PFSK-1 (cell line): Measurements from ENCODE around the gene FAM228B.

Source experiments
- POLR2AphosphoS5 ChIP-seq: IDR thresholded peaks from 2 replicates; pipeline ENCODE4 v1.6.1; 2012; ENCODE audit warnings: low read depth, mild to moderate bottlenecking, control low read depth, low read length, moderate library complexity
- REST ChIP-seq, 2 experiments: IDR thresholded peaks; 2 replicates each; pipeline versions ENCODE4 v1.6.1 to v1.8.0; 2011 to 2012; ENCODE audit warnings: low read depth in 2 of 2, low read length in 2 of 2, control low read depth in 1 of 2, inconsistent platforms in 1 of 2, mild to moderate bottlenecking in 1 of 2, moderate library complexity in 1 of 2; ENCODE audit not compliant: insufficient read depth in 1 of 2
- SIN3A ChIP-seq: IDR thresholded peaks from 2 replicates; pipeline ENCODE4 v1.6.1; 2012; ENCODE audit warnings: mild to moderate bottlenecking, low read length, moderate library complexity, borderline replicate concordance; ENCODE audit not compliant: insufficient read depth
- TAF1 ChIP-seq: IDR thresholded peaks from 2 replicates; pipeline ENCODE4 v1.6.1; 2012; ENCODE audit warnings: low read length, control low read depth, borderline replicate concordance; ENCODE audit not compliant: insufficient read depth

DNA sequence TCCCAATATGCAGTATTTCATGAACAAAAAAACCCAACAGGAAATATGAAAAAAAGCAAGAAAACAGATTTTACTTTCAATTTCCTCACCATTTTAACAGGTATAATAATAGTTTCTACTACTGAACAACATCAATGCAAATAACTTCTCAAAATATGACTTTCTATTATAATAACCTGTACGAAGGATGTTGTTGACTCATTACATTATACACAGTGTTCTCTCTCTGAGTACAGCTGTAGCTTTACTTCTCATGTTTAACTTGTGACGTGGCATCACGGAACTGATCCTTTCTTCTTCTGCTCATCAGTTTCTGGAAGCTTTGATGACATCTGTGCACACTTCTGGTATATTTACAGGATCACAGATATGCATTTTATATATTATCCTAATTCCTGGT lies 91.6 kb downstream of the FAM228B start:
- TF ChIP-seq POLR2AphosphoS5 (no peak), REST (IDR thresholded peaks at IDR 0.05; ENCODE audit: insufficient read depth in 1 of 2, low read depth in 2 of 2, low read length in 2 of 2) (no peak), SIN3A (no peak), TAF1 (no peak)
